HG02884 (cell line): ENCODE results near the gene CCDC28A.

Experiments used
- ATAC-seq: cut with Tn5 transposase; IDR thresholded peaks from one replicate; pipeline ENCODE4 v1.9.1; 2021; ENCODE audit warnings: mild to moderate bottlenecking, moderate library complexity; ENCODE audit not compliant: unreplicated experiment

The CCDC28A gene

GRCh38 chr6:138795809-138796603, 22.4 kb downstream of the CCDC28A start, which contains the start of gene ECT2L:
Gene ECT2L, plus strand, starts transcription at chr6:138796087. Its CDS starts 17,188 bp downstream, at chr6:138813275.
- ATAC-seq, result no peak

- no peak for ATAC-seq
These were observed 23.2 kb downstream of the CCDC28A start for GRCh38 chr6:138796771-138797170.

GRCh38 chr6:138797806-138798446, 24.4 kb downstream of the CCDC28A start:
- ATAC-seq, result no peak

- no peak for ATAC-seq
These were observed 27.0 kb downstream of the CCDC28A start for GRCh38 chr6:138800377-138801150.

GRCh38 chr6:138803331-138803730, 29.8 kb downstream of the CCDC28A start:
- ATAC-seq, result no peak

GRCh38 chr6:138803861-138804260, 30.3 kb downstream of the CCDC28A start:
- ATAC-seq, result no peak

GRCh38 chr6:138805016-138805765, 31.6 kb downstream of the CCDC28A start:
- ATAC-seq, result no peak

- ATAC-seq, result no peak
These were observed 33.3 kb downstream of the CCDC28A start for GRCh38 chr6:138806889-138807288.

- no peak for ATAC-seq
These were observed 36.1 kb downstream of the CCDC28A start for GRCh38 chr6:138809677-138810076.

GRCh38 chr6:138811866-138812265, 38.3 kb downstream of the CCDC28A start:
- no peak for ATAC-seq

GRCh38 chr6:138814179-138814834, 40.7 kb downstream of the CCDC28A start:
- ATAC-seq, result no peak

GRCh38 chr6:138815221-138815620, 41.7 kb downstream of the CCDC28A start:
- no peak for ATAC-seq

- peak; percentile 42 for ATAC-seq
These were observed 42.4 kb downstream of the CCDC28A start for GRCh38 chr6:138815797-138816528.

- ATAC-seq, result no peak
These were observed 44.2 kb downstream of the CCDC28A start for GRCh38 chr6:138817799-138818198.

- peak; percentile 84 for ATAC-seq
These were observed 45.1 kb downstream of the CCDC28A start for GRCh38 chr6:138818496-138819194.

- ATAC-seq, result no peak
These were observed 48.0 kb downstream of the CCDC28A start for GRCh38 chr6:138821519-138821918.

- ATAC-seq, result no peak
These were observed 51.0 kb downstream of the CCDC28A start for GRCh38 chr6:138824482-138825144.

GRCh38 chr6:138830248-138830647, 56.7 kb downstream of the CCDC28A start:
- no peak for ATAC-seq
